SIG-M5 treated with dmso at 0.1 percent for 504 hours (cell line): ENCODE measurements around the gene RPL22.

Source experiments
- DNase-seq: peaks from one replicate; lab custom pipeline; 2025; ENCODE audit not compliant: unreplicated experiment; lab: John Stamatoyannopoulos, UW

RPL22 gene

GRCh38 chr1:6199298-6200187 is at the start of gene RPL22:
Gene RPL22 (minus strand): TSS chr1:6199595. CDS start chr1:6199573, 22 bp downstream.
- DNase-seq = peak; percentile 99

- DNase-seq = no peak
Observed at GRCh38 chr1:6248161-6248776, 48.9 kb upstream of the RPL22 start.

DNA sequence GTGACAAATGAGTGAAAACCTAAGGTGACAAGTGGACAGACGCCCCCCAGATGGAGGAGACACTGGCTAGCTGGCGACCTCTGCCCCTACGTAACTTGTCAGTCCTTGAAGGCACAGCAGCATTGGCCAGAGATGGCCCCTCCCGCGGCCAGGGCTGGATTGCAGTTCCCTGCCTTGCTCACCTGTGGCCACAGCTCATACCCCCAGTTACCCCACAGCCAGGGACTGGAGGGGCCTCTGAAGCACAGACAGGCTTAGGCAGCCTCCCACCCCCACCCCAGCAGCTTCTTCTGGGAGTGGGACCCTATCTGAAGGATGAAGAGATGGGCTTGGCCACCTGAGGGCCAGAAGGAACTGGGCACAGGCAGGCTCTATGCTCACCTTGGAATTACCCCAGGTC is 48.3 kb upstream of the RPL22 start:
- DNase-seq = no peak

DNA sequence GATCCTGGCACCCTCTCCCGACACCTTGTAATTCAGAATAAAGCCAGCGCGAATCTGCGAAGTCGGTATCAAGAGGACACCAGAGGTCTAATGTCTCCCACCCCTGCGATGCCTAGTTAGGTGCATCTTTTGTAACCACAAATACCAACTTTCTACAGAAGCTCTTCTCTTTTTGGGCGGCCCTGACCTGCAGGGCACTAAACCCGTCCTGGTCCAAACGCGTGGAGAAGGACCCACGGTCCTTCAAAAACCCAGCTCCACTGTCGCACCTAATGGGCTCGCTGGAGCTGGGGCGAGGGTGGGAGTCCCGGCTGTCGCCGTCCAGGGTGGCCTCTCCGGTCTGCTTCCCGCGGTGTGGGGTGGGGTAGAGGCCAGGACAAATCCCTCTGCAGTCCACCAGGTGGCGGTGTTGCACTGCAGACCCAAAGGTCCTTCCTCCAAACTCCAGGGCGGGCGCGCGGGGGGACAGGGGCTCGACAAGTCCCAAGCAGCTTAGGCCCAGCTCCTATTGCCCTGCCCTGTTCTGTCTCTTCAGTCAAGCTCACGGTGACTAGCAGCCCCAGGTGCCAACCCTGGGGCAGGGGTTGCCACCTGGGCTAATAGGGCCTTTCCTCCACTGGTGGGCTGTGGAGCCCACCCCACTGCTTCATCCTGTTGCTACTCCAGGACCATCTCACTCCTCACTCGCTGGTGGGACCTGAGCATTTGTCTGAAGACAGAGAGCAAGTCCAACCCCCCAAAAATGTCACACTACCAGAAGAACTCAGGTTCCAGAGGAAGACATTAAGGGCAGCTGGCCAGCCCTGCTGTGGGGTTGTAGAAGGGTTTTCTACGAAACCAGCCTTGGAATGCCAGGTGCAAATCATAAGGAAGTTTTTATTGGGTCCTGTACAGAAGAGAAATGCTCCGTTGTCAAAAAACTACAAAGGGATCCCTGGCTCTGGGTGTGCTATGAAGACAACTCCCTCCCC is 47.4 kb upstream of the RPL22 start:
- DNase-seq = peak; percentile 62

DNA sequence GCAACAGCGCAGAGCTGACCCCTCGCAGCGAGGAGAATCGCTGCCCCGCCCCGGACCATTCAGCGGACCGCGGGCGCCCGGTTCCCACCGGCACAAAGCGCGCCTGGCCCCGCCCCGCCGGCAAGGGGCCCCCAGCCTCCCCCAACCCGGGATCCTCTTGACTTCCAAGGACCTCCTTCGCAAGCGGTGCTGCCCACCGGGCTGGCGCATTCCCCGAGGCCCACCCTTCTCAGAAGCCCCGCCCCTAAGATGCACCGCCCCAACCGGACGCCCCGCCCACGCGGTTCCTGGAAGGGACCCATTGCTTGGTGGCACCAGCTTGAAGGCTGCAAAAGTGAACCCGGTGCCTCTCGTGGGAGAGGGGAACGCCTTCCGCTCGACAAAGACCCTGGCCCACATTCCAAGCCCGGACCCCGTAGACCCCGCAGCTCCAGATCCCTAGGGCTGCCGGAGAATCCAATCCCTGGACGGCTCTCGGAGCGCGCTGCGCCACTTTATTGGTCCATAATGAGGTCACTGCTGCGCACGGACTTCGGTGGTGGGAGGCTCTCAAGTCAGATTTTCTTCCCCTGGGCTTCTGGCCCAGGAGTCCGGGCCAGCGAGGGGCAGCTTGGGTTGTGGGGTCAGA is 46.6 kb upstream of the RPL22 start:
- DNase-seq = no peak

- peak; percentile 63 for DNase-seq
Observed at GRCh38 chr1:6245086-6245868, 45.9 kb upstream of the RPL22 start.

GRCh38 chr1:6244401-6245049 is 45.1 kb upstream of the RPL22 start:
- DNase-seq = no peak

DNA sequence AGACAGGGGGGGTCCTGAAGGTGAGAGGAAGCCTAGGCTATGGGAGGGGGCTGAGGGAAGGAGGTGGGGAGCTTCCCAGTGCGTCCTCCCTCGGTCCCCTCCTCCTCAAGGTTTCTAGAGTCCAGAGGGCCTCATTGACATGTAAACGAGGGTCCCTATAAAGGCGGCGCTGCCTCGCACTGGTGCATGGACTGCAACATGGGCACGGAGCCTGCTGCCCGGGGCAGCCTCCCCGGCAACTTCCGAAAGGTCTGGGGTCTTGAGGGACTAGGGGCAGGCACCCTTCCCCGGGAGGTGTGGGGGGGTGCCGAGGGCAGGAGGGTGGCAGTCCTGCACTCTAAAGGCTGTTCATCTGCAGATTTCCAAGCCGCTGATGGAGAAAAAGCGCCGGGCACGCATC is 44.6 kb upstream of the RPL22 start, which contains the start of gene HES3:
Gene HES3, plus strand, starts transcription at position 187 of the 400 bp plus-strand sequence. Its CDS starts 187 bp downstream, at position 374.
- DNase-seq = no peak

DNA sequence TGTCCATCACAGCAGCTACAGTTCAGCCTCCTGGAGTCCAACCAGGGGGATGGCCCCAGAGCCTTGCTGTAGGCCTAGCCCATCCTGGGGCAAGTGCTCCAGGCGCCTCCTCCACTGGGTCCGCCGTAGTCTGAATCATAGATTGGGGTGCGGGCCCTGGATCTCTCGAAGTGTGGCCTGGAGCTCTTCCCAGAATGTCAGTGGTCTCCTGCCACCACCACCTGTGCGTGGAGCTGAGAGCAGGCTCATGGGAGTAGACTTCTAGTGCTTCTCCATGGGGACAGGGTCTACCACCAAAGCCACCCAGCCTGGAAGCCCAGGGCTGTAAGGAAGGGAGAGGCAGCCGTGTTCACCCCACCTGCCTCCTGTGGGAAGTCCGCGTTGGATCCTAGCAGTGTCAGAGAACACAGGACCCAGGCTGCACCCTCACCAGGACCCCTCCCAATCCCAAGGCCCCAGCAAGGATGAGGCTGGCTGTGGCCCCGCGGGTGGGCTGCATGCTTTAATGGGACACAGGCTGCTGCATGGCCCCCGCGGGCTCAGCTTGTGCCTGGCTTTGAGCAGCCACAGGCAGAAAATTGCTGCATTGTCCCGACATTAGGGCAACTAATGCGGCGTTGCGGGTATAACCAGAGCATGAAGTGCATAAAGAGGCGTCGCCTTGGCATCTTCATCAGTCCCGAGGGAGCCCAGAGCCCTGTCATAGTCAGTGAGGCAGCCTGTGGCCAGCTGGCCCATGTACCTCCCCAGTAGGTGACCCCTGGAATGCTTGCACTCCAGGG is 43.8 kb upstream of the RPL22 start:
- no peak for DNase-seq

DNA sequence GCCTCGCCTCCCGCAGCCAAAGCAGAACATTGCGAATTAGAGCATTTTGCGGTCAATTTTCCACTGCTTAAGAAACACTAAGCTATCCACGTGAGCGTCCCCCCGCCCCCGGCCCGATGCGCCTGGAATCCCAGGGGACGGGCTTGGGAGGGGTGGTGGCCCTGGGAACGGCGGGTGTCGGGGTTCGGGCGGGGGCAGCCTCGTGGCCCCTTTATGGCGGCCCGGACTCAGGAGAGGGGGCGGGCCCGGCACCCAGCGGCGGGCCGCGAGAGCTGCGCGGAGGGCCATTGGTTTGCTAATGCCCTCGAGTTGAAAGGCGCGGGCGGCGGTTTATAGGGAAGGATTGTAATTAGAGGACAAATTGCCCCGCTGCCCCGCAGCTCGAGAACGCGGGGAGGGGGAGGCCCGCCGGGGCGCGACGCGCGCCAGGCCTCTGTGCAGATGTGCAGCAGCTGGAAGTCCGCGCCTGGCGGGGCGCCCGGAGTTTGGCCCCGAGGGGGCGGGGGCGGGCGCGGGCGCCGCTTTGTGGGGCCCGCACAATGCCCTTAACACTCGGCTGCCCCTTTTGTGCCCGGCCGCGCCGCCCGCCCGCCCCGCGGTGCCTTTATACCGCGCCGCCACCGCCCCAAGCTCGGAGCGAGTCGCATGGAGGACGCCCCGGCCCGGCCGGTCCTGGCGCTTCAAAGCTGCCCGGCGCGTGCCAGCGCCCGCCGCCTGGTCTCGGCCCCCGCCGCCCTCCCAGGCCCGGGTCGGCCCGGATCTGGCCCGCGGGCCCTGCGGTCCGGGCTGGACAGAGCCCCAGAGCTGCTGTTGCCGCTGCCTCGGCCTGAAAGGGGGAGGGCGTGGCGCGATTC is 42.7 kb upstream of the RPL22 start:
- no peak for DNase-seq

DNA sequence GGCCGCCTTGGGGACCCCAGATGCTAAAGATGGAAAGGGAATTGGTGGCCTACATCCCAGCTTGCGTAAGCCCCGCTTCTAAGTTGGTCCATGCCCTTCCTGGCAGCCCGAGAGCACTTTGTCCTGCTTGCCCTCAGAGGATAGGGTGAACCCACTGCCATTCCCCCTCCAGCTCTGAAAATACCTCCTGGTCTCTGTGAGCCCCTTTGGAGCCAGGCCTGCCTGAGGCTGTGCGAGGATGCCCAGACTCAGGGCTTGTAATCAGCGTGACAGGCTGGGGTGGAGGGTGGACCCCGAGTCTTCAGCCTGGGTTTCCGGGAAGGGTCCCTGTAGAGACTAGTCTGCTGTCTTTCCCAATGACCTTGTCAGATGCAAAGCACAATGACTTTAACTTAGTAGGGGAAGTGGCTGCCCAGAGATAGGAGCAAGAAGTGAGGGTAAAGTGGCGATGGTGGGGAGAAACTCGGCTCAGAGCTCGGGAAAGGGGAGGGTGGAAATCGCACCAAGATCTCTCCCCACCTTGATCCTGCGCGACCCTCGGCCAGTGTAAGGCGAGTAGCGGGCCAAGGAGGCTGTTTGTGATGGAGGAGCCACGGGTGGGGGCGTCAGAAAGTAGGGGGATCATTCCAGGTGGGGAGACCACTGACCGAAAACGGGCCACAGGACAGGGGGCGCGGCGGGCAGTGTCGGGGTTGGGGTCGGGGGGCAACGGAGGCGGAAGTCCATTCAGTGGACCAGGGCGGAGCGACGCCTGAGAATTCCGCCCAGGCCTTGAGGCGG is 41.9 kb upstream of the RPL22 start:
- DNase-seq = peak; percentile 10

DNA sequence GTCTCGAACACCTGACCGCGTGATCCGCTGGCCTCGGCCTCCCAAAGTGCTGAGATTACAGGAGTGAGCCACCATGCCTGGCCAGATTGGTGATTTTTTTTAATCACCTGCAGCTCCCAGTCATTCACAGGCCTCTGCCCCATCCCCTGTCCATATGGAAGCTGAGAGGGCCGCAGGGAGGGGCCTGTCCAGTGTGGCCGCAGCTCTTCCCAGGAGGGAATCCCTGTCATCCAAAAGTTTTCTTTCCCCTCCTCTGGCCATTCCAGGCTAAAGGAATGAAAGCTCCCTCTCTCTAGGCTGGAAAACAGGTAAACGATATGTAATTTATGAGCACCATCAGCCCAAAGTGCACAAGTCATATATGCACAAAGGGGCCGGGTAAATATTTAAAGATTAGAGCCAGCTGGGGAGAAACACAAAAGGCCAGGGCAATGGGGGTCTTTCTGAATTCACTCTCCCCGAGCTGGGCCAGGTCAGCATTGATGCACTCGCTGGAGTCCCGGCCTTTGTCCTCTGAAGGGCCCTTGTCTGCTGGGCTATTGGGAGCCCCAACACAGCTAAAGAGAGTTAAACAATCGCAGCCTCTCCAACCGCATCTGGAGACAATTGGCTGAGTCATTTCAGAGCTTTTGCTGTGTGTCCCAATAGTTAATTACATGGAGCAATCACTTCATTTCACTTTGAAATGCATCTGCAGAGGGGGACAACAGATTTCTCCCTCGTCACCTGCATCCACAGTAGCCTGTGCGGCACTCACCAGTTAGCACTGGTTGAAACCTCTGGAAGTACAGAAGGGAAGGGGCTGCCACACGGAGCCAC is 40.8 kb upstream of the RPL22 start:
- peak; percentile 49 for DNase-seq

GRCh38 chr1:6239213-6239752 is 39.9 kb upstream of the RPL22 start:
- DNase-seq = no peak

- no peak for DNase-seq
Observed at GRCh38 chr1:6237093-6237492, 37.7 kb upstream of the RPL22 start.

DNA sequence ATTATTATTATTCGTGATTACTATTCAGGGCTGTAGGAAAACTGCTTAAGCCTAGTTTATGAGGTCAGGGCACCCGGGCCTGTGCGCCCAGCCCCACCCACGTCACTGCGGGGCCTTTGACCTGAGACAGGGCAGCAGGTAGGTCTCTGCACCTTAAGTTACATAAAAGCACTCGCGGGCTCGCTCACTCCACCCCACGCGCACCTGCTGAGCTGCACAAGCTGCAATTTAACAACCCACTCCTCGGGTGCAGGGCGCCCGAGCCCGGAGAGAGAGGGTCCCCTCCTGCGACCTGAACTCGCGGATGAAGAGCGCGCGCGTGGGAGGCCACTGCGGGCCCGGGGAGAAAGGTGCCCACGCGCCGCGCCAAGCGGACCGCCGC is 35.9 kb upstream of the RPL22 start:
- no peak for DNase-seq
